Activated CD4-positive, alpha-beta T cell treated with anti-CD3 and anti-CD28 coated beads, Interleukin-10, Interleukin-2, amounts not matched to agents 100 ng/mL and 50 ng/mL, durations not matched to agents 16 hours and 8 hours (primary cell): ENCODE results near the gene HIBADH.
"Not testable (repeated sequence)": the region's sequence is repeated elsewhere in the genome, so short reads cannot be mapped to it uniquely, and the experiment has no call there.

Experiments used
- DNase-seq: peaks from one replicate; pipeline ENCODE4 v3.0.0-alpha.2; 2020

The HIBADH gene

GRCh38 chr7:27593226-27593625 lies 69.5 kb downstream of the HIBADH start:
- DNase-seq: no peak

DNA sequence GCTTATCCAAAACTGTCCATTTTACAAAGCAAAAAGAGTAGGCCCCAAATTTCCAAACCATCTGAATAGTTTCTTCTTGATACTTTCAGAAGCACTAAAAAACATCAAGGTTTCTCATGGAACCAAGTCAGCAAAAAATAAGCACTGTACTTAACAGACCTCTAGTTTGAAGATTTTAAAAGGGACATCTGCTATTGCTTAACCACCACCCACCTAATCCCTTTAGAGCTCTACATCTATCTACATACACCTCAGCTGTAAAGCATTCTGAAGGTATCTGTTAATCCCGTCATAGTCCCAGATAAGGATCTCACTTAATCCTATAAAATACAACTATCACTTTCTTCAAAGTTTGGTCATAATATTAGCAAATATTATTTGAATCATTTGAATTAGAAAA lies 72.3 kb downstream of the HIBADH start:
- DNase-seq: no peak

- DNase-seq: no peak
Observed at GRCh38 chr7:27587429-27587828, 75.3 kb downstream of the HIBADH start.

DNA sequence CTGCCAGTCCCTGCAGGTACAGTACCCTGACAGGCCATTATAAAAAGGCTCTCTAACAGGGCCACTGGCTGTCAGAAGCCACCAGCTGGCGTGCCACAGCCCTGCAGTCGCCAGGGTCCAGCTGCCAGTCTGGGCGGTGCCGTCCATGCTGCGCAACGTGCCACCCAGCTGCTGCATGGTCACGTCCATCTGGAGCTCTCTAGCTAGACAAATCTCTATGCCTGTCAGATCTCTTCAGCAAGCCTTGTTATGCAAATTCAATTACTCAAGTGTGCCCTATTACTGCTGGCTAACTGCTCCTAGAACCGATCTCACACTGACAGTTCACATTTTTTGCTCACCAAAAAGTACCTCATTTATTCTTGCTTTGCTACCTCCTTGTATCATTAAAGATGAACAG lies 75.9 kb downstream of the HIBADH start:
- DNase-seq: no peak

DNA sequence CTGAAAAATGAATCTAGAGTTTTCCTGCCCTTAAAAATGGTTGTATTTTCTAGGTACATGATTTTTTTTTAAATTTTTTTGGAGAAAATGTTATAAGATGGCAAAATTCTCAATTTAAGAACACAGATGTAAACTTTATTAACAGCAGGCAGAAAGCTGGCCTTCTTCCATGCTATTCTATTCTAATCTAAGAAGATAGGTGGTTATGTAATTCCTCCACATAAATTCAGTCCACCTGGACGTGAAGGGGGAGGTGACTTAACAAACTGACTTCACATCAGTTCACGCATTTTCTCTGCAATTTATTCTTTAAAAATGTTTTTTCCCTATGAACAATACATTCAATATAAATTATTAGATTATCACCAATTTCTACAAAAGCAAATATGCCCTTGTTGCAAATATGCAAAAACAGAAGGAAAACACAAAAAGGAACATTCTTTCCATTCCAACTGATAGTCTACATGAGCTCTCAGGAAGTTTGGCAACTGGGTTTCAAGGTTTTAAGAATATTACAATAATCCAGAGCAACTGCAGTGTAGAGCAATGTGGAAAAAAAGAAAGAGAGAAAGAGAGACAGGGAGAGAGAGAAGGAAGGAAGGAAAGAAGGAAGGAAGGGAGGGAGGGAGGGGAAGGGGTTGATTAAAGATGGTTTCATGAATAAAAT lies 76.8 kb downstream of the HIBADH start:
- DNase-seq: no peak

DNA sequence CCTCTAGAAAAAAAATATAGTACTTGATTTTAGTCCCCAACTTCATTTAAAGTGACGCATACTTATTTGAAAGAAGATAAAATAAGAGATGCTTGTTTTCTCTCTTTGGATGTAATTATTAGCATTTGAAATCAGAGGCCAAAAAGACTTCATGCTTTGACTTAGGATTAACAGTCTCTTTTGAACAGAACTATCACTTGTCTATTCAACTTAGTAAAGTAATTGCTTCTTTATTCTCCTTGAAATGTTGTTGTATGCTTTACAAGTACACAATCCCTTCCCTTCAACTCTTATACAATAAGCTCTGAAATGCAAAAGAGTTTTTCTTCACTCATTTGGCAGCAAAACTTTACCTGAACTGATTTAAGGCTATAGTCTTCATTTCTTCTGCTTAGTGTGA lies 80.8 kb downstream of the HIBADH start:
- no peak for DNase-seq

DNA sequence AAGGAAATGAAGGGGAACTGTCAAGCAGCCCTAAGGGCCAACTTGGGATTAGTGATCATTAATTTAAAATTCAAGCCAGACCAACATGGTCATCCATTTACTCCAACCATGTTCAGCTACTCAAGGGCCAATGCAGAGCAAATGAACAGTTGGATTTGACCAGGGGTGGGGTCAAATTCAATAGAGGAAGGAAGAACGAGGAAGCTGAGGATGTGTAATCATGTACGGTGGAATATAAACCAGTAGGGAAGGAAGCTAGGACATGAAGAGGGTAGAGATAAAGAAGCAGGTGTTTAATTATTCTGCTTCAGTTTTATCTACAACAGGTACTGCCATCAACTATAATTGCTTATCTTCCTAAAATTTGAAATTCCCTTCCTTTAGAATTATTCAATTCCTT lies 81.6 kb downstream of the HIBADH start:
- DNase-seq: no peak

GRCh38 chr7:27579565-27579964 lies 83.1 kb downstream of the HIBADH start:
- DNase-seq: no peak

DNA sequence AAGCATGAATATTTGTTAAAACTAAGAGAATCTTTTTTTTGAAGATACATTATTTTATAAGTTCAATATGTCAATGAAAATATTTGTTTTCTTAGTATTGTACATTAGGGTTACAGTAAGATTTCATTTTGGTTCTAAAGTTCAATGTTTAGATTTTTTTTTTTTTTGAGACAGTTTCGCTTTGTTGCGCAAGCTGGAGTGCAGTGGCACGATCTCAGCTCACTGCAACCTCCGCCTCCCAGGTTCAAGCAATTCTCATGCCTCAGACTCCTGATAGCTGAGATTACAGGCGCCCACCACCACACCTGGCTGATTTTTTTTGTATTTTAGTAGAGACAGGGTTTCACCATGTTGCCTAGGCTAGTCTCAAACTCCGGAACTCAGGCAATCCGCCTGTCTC lies 84.5 kb downstream of the HIBADH start:
- not testable (repeated sequence) for DNase-seq

GRCh38 chr7:27576360-27576944 lies 86.2 kb downstream of the HIBADH start:
- DNase-seq: peak; percentile 40

GRCh38 chr7:27575613-27576012 lies 87.1 kb downstream of the HIBADH start:
- no peak for DNase-seq

DNA sequence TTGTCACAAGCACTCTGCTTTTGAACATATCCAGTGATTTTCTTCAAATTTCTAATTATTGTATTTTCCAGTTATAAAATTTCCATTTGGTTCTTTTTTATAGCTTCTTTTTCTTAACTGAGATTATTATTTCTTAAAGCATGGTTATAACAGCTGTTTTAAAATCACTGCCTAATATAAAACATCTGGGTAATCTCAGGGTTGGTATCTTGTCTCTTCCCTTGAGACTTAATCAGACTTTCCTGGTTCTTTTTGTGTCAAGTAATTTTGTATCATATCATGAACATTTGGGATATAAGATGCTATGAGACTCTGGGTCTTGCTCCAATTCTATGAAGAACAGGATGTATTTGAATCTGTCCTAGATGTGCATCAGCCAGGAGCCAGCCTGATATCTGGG lies 93.6 kb downstream of the HIBADH start:
- no peak for DNase-seq

GRCh38 chr7:27567266-27567665 lies 95.4 kb downstream of the HIBADH start:
- no peak for DNase-seq

DNA sequence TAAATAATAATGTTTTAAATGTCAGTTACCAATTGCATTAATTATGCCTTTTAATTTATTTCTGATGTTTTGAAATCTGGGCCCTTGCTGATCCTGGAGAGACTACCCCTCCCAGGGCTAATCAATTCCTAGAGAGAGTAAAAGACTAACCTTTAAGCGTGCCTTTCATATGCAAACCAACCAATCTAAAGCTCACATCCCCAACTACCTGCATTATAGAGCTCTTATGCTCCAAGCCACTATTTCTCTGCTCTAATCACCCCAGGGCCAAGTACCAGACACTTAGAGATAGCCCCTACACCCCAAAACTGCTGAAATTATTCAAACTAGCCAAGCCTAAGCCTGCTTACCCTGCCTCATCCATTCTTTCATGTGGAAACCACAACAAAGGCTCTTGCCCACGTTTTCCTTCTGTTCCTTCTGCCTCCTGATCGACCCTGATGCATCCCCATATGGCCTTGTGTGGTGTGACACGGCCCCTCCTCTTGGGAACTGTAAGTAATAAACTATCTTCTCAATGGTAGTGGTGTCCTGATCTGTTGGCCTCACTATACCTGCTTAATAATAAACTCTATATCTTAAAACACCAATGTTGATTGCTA lies 97.7 kb downstream of the HIBADH start:
- no peak for DNase-seq

DNA sequence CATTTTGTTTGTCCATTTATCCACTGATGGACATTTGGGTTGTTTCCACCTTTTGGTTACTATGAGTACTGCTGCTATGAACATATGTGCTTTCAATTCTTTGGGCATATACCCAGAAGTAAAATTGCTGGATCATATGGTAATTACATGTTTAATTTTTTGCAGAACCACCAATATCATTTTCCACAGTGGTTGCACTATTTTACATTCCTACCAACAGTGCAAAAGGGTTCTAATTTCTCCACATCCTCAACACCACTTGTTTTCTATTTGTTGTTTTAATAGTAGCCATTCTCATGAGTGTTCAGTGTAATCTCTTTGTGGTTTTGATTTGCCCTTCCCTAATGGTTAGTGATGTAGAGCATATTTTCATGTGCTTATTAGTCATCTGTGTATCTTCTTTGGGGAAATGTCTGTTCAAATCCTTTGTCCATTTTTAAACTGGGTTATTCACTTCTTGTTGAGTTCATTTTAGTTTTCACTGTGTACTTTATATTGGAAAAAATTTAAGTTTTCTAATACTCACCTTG lies 101.9 kb downstream of the HIBADH start:
- DNase-seq: no peak

DNA sequence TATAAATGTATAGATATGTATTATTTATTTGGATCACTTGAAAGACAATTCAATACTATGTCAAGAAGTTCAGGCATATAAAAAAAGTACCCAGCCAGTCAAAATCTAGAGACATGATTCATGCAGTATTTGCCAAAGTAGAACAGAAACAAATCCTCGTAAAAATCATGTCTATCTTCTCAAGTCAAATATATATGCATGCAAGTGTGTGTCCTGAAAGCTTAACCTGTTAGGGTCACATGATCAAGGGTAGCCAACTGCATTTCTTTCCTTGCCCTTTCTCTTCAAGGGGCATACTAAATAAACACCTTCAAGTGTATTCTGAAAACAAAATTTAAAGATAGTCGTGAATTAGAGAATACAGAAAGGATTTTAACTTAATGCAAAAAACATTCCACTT lies 107.0 kb downstream of the HIBADH start:
- no peak for DNase-seq

- DNase-seq: no peak
Observed at GRCh38 chr7:27554826-27555225, 107.9 kb downstream of the HIBADH start.

- DNase-seq: no peak
Observed at GRCh38 chr7:27553273-27553672, 109.4 kb downstream of the HIBADH start.

DNA sequence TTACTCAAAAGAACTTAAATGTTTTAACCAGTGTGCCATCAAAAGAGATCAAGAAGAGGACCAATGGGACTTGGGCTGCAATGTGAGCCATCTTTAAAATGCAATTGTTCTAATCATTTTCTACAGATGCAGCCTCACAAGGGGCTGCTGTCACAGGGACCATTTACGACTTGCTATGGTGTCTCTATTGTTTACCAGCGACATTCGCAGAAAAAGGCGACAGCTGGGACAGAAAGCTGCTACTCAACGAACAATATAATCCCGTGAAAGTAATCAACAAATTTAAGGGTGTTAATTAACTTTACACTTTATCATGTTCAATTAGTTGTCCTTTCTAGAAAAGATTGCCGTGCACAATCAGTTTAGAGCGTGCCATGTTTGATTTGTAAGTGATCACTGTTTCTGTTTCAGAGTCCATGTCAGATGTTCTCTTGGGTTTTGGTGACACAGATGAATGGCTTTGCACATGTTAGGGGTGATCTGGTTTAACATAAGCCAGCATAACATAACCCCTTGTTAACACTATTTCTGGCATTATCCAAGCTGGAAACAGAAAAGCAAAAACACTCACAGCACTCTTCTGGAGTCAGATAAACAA lies 110.8 kb downstream of the HIBADH start:
- DNase-seq: no peak

DNA sequence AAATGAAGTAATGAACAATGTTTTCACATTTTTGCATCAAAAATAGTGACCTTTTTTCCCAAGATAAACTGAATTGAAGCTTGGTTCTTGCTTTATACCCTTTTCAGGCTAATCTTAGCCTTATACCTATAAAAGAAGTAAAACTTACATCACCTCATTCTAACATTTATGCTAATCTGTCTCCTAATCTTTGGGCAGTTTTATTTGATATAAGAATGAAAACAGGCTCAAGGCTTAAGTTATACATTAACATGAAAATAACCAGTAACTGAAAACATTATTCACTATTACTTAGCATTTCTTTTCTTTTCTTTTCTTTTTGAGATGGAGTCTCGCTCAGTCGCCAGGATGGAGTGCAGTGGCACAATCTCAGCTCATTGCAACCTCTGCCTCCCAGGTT lies 113.1 kb downstream of the HIBADH start:
- DNase-seq: no peak

GRCh38 chr7:27548304-27548703 lies 114.4 kb downstream of the HIBADH start:
- no peak for DNase-seq

DNA sequence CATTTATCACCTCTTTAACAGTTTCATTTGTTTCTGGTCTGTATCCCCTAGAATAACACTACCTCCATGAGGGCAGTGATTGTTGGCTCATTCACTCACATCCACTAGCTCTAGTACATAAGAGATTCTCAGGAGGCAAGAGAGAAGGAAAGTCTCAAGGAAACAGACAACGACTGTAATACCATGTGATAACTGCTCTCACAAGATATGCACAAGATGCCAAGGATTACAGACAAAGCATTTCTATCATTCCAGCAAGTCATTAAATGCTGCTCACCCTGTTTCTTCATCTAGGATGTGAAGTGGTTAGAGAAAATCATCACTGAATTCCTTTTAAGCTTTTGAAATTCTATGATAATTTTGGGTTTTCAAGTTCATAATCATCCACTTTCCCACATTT lies 115.3 kb downstream of the HIBADH start:
- no peak for DNase-seq

GRCh38 chr7:27546610-27547009 lies 116.1 kb downstream of the HIBADH start:
- no peak for DNase-seq

- DNase-seq: no peak
Observed at GRCh38 chr7:27535795-27536194, 126.9 kb downstream of the HIBADH start.
